Activated CD8-positive, alpha-beta memory T cell treated with anti-CD3 and anti-CD28 coated beads, Interleukin-2, amount 50 U/mL, for 1 hour (primary cell): ENCODE results near the gene STRA8.

Experiments used
- DNase-seq: peaks from one replicate; pipeline ENCODE4 v3.0.0-alpha.2; 2020; ENCODE audit errors: extremely low read depth

STRA8 gene, protein sequence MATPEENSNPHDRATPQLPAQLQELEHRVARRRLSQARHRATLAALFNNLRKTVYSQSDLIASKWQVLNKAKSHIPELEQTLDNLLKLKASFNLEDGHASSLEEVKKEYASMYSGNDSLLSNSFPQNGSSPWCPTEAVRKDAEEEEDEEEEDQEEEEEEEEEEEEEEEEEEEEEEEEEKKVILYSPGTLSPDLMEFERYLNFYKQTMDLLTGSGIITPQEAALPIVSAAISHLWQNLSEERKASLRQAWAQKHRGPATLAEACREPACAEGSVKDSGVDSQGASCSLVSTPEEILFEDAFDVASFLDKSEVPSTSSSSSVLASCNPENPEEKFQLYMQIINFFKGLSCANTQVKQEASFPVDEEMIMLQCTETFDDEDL

DNA sequence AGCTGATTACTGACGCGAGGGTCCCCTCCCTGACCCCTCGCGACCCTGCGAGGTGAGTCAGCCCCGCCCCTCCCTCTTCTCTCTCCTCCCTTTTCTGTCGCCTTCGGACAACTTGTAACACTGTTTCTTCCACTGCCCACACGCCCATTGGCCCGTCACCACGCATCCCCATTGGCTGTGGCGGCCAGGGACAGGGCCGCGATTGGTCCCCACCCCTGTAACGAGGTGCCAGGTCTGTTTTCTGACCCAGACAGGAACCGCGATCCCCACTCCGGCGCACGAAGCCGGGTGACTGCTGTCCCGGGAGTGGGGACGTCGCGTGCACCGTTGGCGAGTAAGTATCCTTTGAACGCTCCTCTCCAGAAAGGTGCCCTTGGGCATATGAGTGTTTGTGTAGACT, at the start of gene STRA8:
Gene STRA8 (plus strand): TSS at position 269 of the 400 bp plus-strand sequence. CDS start 6,687 bp downstream, outside the sequence.
- no peak for DNase-seq

DNA sequence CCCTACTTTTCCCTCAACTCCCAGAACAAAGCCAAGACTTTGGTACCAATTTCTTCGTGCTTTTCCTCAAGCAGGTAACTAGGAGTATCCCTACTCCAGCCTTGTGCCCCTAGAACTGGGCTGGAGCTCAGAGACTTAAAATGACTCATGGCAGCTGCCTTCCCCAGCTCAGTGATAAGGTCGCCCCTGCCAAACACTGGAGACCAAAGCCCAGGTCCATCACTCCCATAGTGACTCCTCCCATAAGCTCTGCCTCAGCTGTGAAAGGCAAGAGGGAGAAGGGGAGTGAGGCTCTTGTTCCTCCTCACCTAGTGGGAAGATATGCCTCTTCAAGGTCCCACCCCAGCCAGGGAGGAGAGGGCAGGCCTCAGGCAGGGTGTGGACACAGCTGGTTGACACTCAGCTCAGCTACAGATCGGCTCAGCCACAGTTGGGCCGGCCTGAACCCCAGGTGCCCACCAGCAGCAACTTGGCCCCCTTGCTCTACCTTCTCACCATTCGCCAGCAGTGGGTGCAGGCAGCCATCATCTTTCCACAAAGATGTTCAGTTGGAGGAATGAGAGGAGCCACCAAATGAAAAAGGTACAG, 49.3 kb upstream of the STRA8 start:
- no peak for DNase-seq

DNA sequence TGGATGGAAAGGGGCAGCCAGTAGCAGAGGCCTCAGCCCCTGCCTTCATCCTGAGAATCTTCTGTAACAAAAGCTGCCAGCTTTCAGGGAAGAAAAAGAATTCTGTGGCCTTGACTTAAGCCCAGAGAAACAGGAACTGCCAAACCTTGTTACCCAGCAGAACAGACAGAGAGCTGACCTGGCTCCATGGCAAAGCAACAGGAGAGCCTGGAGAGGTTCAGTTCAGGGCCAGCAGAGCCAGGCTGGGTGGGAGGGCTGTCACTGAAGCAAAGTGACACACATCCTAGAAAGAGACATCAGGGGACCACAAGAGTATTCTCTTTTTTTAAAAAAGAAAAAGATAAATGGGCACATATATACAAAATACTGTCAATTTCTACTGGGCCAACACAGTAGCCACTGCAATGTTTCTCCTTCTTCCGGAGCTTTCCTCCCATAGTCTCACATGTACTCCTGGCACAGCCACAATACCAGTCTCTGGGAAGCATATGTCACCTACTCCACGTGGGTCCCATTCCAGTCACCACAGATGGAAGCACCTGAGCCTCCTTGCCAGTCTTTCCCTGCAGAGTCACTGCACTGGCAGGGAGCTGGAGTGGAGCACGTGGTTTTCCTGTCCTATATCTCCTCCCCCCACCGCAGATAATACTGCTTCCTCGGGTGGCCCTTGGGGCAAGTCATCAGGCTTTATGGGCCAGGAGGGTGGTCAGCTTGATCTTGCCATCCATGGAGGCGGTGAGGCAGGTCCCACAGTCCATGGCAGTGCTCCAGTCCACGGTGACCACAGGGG, 48.0 kb upstream of the STRA8 start:
- no peak for DNase-seq

DNA sequence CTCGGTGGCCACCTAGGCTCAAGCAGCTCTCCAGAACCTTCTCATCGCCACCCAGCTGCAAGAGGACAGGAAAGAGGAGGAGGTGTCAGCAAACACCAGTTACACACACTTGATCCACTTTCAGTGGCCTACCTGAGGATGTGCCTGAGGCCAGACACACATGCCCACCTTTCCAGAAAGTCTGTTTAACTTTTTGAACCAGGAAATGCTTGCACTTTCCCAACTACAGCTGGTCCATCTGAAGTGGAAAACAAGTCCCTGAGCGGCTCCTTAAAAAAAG, 47.4 kb upstream of the STRA8 start:
- no peak for DNase-seq

DNA sequence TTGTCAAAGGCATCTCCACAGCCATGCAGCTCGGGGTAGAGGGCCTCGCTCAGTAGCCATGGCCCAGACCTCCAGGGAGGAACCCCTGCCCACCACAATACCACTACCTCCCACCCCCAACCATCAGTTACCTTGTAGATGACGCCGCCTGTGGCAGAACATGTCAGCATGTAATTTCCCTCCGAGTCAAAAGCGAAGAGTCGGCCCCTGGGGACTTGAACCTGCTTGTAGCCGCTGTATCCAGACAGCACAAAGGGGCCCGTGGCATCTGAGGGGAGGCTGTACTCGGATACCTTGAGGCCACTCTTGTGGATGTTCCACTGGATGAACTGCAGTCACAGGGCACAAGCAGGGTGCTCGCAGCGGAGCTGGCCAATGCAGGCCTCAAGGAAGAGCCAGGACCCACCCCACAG, 46.8 kb upstream of the STRA8 start:
- no peak for DNase-seq

DNA sequence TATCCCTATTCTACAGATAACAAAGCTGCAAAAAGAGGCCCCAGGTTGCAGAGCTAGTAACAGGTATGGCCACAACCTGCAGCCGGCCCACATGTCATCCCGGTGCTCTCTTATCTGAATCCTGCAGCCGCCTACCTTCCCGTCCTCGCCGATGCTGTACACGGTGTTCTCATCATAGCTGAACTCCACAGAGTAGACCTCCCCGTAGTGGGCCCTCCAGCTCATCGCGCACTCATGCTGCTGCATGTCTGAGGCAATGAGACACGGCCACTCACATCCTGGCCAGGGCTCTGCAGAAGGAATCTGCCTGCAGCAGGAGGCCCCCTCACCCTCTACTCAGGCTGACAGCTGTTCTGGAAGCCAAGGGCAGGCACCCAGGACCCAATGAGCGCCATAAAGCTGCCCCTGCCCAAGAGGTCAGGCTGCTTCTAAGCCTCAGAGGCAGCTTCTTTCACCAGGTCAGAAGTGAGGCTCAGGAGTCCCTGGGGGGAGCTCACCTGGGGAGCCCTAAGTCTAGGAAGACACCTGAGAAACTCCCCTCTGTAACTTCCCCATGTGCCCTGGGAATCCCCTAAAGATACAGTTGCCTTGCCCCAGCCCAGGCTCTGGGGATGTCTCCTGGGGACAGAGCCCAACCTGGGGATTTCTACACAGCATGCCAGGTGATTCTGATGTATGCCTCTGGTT, 45.2 kb upstream of the STRA8 start:
- no peak for DNase-seq

DNA sequence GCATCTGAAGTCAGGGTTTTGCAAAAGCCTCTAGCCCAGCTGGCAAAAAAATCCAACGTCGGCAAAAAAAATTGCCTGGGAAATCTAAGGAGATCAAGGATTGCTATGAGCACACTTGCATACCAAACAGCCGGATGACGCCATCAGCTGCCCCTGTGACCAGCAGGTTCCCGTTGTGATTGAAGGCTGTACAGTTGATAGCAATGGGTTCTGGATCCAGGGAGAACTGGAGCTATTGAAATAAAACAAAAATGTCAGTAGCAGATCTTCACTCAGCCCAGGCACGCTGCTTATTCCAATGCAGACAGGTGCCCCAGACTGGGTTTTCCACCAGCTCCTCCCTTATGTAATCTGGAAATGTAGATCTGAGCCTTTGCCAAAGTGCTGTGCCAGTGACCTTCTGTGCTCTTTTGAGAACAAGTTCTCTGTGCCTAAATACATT, 44.4 kb upstream of the STRA8 start:
- DNase-seq, result no peak

DNA sequence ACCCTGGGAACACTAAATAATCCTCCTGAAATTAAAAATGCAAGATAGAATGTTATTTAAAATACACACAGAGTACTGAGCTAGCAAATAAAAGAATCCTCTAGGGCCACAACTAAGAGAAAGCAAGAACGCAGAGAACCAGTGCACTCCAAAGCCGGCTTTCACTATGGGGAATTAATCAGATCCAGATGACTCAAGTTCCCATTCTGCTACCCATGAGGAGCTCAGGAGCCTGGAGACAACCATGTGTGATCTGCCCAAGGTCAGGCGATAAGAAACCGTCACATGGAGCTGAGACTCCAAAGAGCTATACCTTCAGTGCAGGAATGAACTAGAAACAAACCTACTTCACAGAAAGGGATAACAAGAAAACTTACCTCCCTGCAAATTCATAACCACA, 43.7 kb upstream of the STRA8 start:
- DNase-seq, result no peak

DNA sequence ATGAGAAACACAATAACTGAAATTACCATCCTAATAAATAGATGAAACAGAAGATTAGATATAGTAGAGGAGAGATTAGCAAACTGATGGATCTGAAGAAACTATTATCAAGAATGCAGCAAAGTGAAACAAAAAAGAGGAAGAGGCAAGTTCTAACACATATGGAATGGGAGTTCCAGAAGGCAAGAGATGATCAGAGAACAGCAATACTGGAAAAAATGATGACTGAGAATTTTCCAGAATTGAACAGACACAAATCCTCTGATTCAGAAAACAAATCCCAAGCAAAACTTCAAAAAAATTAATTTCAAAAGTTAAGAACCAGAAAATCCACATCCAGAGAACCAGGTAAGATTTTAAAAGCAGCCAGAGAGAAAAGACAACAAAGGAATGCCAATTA, 42.9 kb upstream of the STRA8 start:
- DNase-seq, result no peak

DNA sequence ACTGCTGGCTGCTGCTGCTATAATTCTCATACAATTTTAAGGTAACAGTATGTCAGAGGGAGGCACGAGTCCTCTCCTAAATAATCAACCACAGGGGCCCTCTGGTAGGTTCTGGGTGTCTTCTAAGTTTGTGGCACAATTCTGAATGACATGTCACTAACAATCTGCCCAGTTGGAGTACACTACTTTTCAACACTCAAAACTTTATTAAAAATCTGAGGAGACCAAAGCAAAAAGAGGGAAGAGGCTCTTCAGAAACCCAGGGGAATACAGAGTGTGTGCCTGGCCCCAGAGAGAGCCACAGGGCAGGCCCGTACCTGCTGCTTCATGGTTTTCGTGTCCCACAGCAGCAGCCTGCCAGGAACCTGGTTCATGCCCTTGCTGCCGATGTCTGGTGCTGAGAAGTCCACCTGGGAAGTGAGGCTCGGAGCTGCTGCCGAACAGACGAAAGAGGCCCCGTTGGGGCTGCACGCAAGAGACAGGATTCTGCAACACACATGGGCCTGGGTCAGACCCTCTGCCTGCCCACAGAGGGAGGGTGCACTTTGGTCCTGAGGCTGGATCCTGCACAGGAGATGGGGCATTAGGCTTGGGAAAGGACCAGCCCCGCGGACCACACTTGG, 40.6 kb upstream of the STRA8 start:
- no peak for DNase-seq

DNA sequence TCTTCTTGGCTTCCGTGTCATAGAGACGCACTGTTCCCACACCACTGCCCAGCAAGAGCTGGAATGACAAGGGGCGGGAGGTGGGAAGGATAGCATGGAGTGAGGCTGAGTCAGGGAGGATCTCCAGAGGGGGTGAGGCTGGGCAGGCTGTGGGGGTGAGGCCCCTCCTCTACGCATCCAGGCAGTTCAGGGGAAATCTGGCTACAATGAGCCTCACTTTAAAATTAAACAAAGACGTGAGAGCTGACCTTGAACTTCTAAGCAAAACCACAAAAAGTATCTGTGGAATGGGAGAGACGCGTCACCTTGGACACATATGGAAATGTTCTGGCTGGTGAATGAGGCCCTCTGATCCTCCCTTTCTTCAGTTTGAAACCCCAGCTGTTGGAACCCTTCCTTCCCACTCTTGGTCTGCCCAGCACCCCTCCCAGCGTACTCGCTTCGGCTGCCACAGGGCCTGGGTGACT, 40.0 kb upstream of the STRA8 start:
- no peak for DNase-seq

DNA sequence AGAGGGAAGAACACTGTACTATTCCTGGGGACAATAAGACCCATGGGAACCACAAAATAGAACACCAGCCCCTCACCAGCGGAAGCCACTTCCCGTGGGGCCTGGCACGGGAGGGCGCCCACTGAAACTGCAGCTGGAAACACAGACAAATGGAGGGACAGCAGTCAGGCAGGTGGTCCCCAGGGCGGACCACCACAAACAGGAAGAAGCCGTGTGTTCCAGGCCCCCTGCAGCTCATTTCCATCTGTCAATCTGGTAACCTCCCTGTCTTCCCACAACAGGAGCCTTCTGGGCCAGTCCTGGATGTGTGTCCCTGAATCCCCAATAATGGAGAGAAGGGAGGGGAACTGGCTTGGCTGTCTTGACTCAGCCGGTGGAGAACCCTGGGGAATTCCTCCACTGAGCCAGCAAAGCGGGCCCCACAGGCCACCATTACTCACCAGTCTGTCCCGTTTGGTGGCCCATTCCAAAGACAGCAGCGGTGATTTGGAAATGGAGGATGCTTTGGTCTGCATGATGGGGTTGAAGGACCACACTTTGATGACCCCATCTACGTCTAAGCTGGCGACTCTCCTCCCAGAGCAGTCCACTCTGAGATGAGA, 39.0 kb upstream of the STRA8 start:
- DNase-seq, result no peak

DNA sequence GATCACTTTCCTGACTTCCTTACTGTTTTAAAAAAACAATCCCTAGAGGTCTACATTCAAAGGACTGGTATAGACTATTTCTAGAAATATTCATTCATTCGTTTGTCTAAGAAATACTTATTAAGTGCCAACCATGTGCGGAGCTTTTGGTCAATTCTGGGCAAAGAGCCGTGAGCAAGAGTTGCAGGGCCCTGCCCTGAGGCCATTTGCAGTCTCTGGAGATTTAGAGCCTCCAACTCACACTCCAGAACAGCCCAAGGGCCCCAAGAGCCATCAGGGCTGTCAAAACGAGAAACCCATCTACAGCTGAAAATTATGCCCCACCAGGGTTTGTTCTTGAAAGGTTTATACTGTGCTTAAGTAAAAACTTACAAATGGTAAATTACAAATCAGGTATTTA, 38.5 kb upstream of the STRA8 start:
- DNase-seq, result no peak

DNA sequence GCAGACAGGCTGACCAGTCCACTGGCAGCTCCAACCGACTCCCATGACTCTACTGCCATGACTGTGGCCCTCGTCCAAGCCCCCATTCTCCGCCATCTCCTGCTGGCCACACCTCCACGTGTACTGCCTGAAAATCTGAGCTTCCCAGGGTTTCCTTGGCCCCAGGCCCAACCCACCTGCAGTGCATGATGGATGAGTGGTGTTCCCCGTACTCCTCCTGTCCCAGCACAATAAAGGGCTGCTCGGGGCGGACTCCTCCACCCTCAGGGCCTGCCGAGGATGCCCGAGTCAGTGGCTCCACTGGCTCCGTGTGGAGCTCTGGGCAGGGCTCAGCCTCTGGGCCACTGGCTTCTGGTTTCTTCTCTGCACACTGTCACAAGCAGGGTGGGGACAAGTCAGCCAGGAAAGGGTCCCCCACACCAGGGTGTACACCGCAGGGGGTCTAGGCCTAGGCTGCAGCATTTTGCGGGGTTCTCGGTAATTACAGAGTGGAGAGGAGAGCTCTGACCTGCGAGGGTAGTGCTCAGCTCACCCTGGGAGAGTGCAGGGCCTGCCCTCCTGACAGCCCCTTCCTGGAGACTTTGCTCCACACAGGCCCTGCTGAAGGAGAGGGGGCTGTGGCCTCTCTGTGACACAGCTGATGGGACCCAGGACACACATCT, 37.5 kb upstream of the STRA8 start:
- no peak for DNase-seq

DNA sequence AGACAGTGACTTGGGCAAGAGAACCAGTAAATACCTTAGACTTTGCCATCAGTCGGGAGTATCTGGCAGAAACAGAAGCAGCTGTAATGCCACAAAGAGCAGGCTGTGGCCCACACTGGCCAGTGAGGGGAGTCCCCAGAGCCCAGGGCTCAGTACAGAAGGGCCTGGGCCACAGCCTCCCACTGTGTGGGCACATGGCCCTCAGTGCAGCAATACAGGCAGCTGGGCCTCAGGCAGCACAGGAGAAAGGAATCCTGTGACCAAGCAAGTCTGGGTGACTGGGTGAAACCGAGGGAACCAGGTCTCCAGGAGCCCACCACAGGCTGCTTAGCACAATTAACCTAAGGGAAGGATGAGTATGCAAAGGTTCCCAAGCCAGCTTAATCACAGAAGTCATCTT, 36.3 kb upstream of the STRA8 start:
- DNase-seq, result no peak

DNA sequence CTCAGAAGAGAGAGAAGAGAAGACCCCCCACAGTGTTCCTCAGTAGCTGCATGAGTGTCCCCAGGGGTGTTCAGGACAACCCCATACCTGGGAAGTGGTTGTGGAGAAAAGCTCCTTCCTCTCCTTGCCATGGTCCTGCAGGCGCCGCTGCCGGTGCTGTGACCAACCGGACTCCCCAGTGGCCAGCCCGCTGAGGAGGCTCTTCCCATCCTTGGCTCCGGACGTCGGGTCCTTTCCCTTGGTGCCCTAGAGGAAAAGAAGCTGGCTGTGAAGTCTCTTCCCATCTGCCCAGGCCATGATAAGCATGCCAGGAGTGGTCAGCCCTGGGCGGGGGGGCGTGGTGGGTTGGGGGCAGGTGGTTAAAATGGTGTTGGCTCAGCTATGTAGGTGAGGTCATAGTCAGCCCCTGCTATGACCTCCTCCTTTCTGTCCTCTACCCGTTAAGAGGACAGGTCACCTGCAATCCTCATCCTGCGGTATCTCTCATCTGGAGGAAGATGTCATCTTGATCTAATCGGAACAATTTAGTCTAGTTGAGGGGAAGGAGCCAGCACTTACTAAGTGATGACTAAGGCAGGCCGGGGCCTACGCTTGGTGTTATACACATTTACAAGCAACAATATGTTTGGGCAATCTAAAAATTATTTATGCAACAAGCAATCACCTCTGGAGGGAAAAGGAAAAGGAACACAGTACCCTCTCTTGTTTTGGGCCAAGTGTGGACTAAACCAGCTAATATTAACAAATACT, 35.6 kb upstream of the STRA8 start:
- DNase-seq, result no peak

DNA sequence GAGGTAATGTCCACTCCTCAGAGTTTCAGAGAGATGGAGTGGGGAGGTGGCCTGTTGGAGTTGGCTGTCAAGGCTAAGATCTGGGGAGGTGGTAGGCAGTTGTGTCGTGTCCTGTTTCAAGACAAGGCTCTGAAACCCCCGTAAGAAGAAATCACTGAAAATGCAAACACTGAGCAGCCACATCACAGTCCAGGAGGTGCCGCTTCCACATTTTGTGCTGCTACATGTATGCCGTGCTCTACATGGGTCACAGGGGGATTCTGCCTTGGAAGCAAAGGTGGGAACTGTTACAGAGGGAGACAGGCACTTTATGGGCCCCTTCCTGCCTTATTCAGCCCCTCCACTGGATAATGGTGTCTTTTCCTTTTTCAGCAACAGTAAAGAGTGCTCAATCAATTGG, 34.2 kb upstream of the STRA8 start:
- no peak for DNase-seq

DNA sequence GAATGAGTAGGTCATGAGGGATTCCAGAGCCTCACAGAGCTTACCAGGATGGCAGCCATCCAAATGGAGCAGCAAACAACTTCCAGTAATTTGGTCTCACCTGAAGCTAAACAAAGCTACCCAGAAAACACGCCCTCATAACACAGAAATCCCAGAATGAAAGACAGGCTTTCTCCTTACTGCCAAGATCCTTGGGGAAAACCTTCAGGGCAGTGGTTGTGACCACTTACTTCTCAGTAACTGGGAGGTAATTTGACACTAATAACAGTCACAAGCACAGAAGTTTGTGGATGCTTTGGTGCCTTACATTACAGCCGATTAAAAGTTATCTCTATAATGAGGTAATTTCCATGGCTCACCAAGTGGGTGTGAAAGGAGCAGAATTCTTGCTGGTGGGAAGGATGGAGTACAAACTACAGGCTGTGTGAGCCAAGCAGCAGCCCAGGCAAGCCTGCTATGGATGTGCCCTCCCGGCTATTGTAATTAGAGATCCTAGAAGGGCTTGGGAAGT, 32.8 kb upstream of the STRA8 start:
- DNase-seq, result no peak

DNA sequence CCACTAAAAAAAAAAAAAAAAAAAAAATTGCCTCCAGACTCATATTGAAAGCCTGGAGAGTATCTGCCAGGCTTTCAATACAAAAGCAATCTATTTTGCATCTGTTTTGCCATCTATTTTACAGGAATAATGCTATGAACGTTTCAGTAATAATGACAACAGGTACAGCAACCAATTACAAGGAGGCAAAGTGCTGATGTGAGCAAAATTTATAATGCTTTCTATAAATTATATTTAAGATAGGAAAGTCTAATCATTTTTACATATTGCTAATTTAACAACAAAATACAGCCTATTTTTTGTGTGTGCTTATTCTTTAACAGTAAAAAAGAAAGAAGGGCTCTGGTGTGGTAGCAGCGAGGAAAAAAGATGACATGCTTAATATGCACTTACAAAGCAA, 32.3 kb upstream of the STRA8 start:
- no peak for DNase-seq

DNA sequence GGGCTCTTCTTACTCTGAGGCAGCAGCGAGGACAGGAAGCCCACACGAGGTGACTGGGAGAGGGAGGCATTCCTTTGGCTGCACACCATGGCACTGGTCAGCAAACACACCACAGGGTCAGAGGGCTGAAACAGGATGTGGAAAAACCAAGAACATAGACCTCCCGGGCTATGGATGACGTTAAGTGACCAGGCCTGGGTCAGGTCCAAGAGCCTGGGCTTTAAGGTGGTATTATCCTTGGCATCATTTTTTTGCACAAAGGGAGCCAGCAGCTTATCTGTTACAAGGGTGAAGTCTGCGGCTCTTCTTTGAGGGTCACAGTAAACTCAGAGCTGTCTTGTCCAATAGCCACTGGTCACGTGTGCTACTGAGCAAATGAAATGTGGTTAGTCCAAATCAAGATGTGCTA, 29.3 kb upstream of the STRA8 start:
- no peak for DNase-seq
